Uterus (tissue), 2 donors: ENCODE results near the gene CDC73.

Experiments used
- POLR2A ChIP-seq, 2 donors: fragments of 450-650 bp; IDR thresholded peaks; one replicate each; pipeline ENCODE4 v1.6.1; 2016; ENCODE audit warnings: antibody characterized with exemption in 2 of 2, mild to moderate bottlenecking in 1 of 2, moderate library complexity in 1 of 2
- TF ChIP-seq, protein P1 (sequence below), 4 experiments: fragments of 200-600 bp in 2 of 4; fragments of 450-650 bp in 2 of 4; sonication (generic) in 2 of 4; IDR thresholded peaks; one replicate each; pipeline ENCODE4 v1.5.1; 2016 to 2019; ENCODE audit warnings: antibody characterized with exemption in 4 of 4, mild to moderate bottlenecking in 2 of 4, moderate library complexity in 1 of 4

GRCh38 chr1:193181536-193181935, 59.7 kb downstream of the CDC73 start:
- TF ChIP-seq, protein P1, sequence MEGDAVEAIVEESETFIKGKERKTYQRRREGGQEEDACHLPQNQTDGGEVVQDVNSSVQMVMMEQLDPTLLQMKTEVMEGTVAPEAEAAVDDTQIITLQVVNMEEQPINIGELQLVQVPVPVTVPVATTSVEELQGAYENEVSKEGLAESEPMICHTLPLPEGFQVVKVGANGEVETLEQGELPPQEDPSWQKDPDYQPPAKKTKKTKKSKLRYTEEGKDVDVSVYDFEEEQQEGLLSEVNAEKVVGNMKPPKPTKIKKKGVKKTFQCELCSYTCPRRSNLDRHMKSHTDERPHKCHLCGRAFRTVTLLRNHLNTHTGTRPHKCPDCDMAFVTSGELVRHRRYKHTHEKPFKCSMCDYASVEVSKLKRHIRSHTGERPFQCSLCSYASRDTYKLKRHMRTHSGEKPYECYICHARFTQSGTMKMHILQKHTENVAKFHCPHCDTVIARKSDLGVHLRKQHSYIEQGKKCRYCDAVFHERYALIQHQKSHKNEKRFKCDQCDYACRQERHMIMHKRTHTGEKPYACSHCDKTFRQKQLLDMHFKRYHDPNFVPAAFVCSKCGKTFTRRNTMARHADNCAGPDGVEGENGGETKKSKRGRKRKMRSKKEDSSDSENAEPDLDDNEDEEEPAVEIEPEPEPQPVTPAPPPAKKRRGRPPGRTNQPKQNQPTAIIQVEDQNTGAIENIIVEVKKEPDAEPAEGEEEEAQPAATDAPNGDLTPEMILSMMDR (IDR thresholded peaks at IDR 0.05): no peak
- no peak for TF ChIP-seq POLR2A (IDR thresholded peaks at IDR 0.05)
